HEK293 (cell line): ENCODE data around the gene NAT8L.

ENCODE experiments used
- ZNF112 ChIP-seq: fragments of 450-650 bp; formaldehyde crosslinking; IDR thresholded peaks from 2 replicates; pipeline ENCODE4 v1.5.0; 2017; ENCODE audit warnings: missing biosample characterization, missing genetic modification characterization
- ZNF211 ChIP-seq: fragments of 450-650 bp; formaldehyde crosslinking; IDR thresholded peaks from 2 replicates; pipeline ENCODE4 v1.5.1; 2016; ENCODE audit warnings: low read depth, missing biosample characterization, missing genetic modification characterization
- ZNF792 ChIP-seq: fragments of 450-650 bp; formaldehyde crosslinking; IDR thresholded peaks from 2 replicates; pipeline ENCODE4 v1.5.1; 2016; ENCODE audit warnings: missing biosample characterization, missing genetic modification characterization
- TF ChIP-seq, protein P1 (sequence below): fragments of 450-650 bp; formaldehyde crosslinking; IDR thresholded peaks from 2 replicates; pipeline ENCODE4 v1.5.1; 2016; ENCODE audit warnings: missing biosample characterization, missing genetic modification characterization, low read depth
- TF ChIP-seq, protein P2 (sequence below): fragments of 450-650 bp; formaldehyde crosslinking; IDR thresholded peaks from 2 replicates; pipeline ENCODE4 v1.5.1; 2016; ENCODE audit warnings: missing biosample characterization, missing genetic modification characterization
- TF ChIP-seq, protein P3 (sequence below): fragments of 450-650 bp; formaldehyde crosslinking; IDR thresholded peaks from 2 replicates; pipeline ENCODE4 v1.5.1; 2016; ENCODE audit warnings: missing biosample characterization, missing genetic modification characterization, low read depth

DNA sequence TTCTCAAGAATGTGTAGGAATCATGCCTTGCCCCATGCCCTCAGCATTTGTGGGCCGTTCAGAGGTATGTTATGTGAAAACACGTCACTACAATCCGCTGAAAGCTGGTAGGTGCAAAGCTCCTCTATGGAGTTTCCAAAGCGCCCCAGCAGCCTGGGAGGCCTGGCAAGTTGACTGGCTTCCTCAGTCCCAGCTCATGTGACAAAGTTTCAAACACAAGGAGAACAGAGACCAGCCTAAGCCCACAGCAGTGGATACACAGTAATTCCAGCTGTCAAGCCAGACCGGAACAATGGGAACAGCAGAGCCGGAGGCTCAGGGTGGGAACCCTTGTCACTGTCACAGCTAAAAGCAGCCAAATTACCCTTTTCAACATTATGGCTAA lies 33.5 kb downstream of the NAT8L start:
- TF ChIP-seq ZNF792 (tag by site-specific recombination): no peak
- TF ChIP-seq ZNF211: no peak
- TF ChIP-seq, protein P1, sequence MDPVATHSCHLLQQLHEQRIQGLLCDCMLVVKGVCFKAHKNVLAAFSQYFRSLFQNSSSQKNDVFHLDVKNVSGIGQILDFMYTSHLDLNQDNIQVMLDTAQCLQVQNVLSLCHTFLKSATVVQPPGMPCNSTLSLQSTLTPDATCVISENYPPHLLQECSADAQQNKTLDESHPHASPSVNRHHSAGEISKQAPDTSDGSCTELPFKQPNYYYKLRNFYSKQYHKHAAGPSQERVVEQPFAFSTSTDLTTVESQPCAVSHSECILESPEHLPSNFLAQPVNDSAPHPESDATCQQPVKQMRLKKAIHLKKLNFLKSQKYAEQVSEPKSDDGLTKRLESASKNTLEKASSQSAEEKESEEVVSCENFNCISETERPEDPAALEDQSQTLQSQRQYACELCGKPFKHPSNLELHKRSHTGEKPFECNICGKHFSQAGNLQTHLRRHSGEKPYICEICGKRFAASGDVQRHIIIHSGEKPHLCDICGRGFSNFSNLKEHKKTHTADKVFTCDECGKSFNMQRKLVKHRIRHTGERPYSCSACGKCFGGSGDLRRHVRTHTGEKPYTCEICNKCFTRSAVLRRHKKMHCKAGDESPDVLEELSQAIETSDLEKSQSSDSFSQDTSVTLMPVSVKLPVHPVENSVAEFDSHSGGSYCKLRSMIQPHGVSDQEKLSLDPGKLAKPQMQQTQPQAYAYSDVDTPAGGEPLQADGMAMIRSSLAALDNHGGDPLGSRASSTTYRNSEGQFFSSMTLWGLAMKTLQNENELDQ: no peak
- no peak for TF ChIP-seq ZNF112
- TF ChIP-seq, protein P2, sequence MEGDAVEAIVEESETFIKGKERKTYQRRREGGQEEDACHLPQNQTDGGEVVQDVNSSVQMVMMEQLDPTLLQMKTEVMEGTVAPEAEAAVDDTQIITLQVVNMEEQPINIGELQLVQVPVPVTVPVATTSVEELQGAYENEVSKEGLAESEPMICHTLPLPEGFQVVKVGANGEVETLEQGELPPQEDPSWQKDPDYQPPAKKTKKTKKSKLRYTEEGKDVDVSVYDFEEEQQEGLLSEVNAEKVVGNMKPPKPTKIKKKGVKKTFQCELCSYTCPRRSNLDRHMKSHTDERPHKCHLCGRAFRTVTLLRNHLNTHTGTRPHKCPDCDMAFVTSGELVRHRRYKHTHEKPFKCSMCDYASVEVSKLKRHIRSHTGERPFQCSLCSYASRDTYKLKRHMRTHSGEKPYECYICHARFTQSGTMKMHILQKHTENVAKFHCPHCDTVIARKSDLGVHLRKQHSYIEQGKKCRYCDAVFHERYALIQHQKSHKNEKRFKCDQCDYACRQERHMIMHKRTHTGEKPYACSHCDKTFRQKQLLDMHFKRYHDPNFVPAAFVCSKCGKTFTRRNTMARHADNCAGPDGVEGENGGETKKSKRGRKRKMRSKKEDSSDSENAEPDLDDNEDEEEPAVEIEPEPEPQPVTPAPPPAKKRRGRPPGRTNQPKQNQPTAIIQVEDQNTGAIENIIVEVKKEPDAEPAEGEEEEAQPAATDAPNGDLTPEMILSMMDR (tag by site-specific recombination): no peak
- TF ChIP-seq, protein P3, sequence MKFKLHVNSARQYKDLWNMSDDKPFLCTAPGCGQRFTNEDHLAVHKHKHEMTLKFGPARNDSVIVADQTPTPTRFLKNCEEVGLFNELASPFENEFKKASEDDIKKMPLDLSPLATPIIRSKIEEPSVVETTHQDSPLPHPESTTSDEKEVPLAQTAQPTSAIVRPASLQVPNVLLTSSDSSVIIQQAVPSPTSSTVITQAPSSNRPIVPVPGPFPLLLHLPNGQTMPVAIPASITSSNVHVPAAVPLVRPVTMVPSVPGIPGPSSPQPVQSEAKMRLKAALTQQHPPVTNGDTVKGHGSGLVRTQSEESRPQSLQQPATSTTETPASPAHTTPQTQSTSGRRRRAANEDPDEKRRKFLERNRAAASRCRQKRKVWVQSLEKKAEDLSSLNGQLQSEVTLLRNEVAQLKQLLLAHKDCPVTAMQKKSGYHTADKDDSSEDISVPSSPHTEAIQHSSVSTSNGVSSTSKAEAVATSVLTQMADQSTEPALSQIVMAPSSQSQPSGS (tag by site-specific recombination): no peak
